BLaER1 treated with 17β-estradiol and CSF1 and Interleukin-3, amounts not matched to agents 10 nM and 100 nM (cell line): ENCODE results near the gene SGMS2.
A peak's percentile ranks its signal among the peaks of the same experiment; 100 is the strongest.

ENCODE experiments used
- H3K27ac ChIP-seq, 11 experiments: shearing (Covaris generic); formaldehyde crosslinking; 2 replicates each; pipeline ENCODE4 v1.8.1; 2022
- H3K27me3 ChIP-seq, 11 experiments: shearing (Covaris generic); formaldehyde crosslinking; 2 replicates each; pipeline ENCODE4 v1.8.1; 2022
- H3K36me3 ChIP-seq, 11 experiments: shearing (Covaris generic); formaldehyde crosslinking; 2 replicates each; pipeline ENCODE4 v1.8.1; 2022
- H3K4me1 ChIP-seq, 10 experiments: shearing (Covaris generic); formaldehyde crosslinking; 2 replicates each; pipeline ENCODE4 v1.8.1; 2022
- H3K4me2 ChIP-seq, 11 experiments: shearing (Covaris generic); formaldehyde crosslinking; 2 replicates each; pipeline ENCODE4 v1.8.1; 2022
- H3K4me3 ChIP-seq, 10 experiments: shearing (Covaris generic); formaldehyde crosslinking; 2 replicates each; pipeline ENCODE4 v1.8.1; 2022
- H3K9ac ChIP-seq, 11 experiments: shearing (Covaris generic); formaldehyde crosslinking; 2 replicates each; pipeline ENCODE4 v1.8.1; 2022
- H3K9me3 ChIP-seq, 11 experiments: shearing (Covaris generic); formaldehyde crosslinking; replicated peaks in 1 of 11; 2 replicates each; pipeline ENCODE4 v1.8.1; 2022
- H4K20me1 ChIP-seq, 11 experiments: shearing (Covaris generic); formaldehyde crosslinking; 2 replicates each; pipeline ENCODE4 v1.8.1; 2022
- Cebpa-rat ChIP-seq, 11 experiments: shearing (Covaris generic); IDR thresholded peaks; 2 replicates each; pipeline ENCODE4 v1.8.1; 2022

Gene SGMS2

DNA sequence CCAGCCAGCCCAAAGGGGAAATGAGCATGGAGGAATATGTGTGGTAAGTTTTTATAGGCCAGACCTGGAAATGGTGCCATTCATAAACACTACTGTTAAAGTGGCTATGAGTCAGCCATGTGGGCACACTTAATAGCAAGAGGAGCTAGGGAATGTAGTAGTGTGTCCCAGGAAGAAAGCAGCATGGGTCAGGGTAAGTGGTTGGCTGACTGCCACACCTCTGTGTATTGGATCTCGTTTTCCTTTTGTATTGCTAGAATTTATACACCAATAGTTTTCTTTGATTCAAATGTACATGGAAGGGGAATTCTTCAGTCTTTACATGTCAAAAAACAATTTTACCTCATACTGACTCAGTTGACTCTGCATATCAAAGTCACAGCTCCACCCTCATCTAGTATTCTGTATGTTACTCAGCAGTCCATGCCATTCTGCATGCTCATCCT is 22.9 kb upstream of the SGMS2 start:
- H3K4me1 ChIP-seq: peaks cover 0 to 26% (median 0%) of the 10 kb centered on the region in 10 experiments; a peak in 5 of 20 replicates
- H3K27ac ChIP-seq: no peak overlapping the region
- no peaks in the 10 kb centered on the region for H3K9me3 ChIP-seq
- no peak overlapping the region for H3K9ac ChIP-seq
- no peaks in the 10 kb centered on the region for H4K20me1 ChIP-seq
- no peaks in the 10 kb centered on the region for H3K27me3 ChIP-seq
- TF ChIP-seq Cebpa-rat (IDR thresholded peaks at IDR 0.05): no peak
- H3K4me2 ChIP-seq: no peak overlapping the region
- H3K4me3 ChIP-seq: no peak overlapping the region
- no peaks in the 10 kb centered on the region for H3K36me3 ChIP-seq

DNA sequence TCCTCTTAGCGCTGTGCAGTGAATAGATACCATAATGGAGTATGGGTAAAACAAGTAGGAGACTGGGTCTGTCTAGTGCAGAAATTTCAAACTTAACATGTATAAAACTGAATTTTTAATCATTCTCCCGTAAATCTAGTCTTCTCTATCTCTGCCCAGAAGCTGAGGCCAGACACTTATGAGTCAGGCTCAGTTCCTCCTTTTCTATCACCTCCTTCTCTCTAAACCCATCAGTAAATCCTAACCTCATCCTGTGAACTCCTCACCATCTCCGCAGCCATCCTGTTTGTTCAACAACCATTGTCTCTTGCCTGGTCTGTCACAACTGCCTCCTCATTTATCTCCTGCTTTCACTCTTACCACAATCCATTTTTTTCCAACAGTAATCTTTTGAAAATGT is 19.8 kb upstream of the SGMS2 start:
- no peaks in the 10 kb centered on the region for H3K36me3 ChIP-seq
- no peaks in the 10 kb centered on the region for H3K9me3 ChIP-seq
- no peak overlapping the region for H3K27ac ChIP-seq
- peaks cover 0 to 23% (median 0%) of the 10 kb centered on the region in 10 experiments; a peak in 5 of 20 replicates for H3K4me1 ChIP-seq
- no peak for TF ChIP-seq Cebpa-rat (IDR thresholded peaks at IDR 0.05)
- H3K27me3 ChIP-seq: no peaks in the 10 kb centered on the region
- H3K4me2 ChIP-seq: peak overlapping the region in 2 of 11 experiments; percentile 32 to 34; a peak in 2 of 22 replicates
- no peak overlapping the region for H3K9ac ChIP-seq
- no peak overlapping the region for H3K4me3 ChIP-seq
- H4K20me1 ChIP-seq: no peaks in the 10 kb centered on the region

DNA sequence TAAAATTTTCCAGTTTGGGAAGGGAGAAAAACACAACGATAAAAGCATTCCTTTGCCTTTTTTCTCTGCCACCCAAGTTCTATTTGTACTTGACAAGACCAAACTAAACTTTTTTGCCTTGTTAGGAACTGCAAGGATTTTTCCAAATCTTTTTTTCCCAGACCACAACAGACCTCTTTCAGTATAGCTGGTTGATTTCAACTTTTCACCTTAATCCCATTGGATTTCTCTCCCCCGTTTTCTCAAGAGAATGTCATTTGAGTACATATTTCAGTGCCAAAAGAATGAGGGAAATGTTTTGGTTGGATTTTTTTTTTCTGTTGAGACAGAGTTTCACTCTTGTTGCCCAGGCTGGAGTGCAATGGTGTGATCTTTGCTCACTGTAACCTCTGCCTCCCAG is 18.5 kb upstream of the SGMS2 start:
- H3K4me1 ChIP-seq: peaks cover 0 to 11% (median 0%) of the 10 kb centered on the region in 10 experiments; a peak in 5 of 20 replicates
- no peaks in the 10 kb centered on the region for H4K20me1 ChIP-seq
- no peak overlapping the region for H3K4me3 ChIP-seq
- H3K36me3 ChIP-seq: no peaks in the 10 kb centered on the region
- no peak overlapping the region for H3K27ac ChIP-seq
- no peak overlapping the region for H3K4me2 ChIP-seq
- TF ChIP-seq Cebpa-rat (IDR thresholded peaks at IDR 0.05): no peak
- no peak overlapping the region for H3K9ac ChIP-seq
- H3K9me3 ChIP-seq: no peaks in the 10 kb centered on the region
- no peaks in the 10 kb centered on the region for H3K27me3 ChIP-seq

DNA sequence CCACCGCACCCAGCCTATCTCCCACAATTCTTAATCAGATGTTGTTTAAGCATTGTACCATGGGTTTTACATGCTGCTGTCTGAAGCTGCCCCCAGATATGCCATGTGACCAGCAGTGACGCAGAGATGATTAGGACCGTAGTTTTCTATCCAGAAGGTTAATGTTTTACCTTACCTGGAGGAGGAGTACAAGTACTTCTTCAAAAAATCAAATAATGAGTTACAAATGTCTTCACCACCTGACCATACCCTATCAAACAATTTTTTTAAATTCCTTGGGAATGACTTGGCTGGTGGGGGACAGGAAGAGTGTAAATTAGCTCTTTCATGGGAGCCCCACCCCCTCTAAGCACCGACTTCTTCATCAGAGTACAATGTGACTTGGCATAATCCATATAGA is 16.2 kb upstream of the SGMS2 start:
- Histone ChIP-seq H3K36me3 (no peaks in the 10 kb centered on the region), H3K4me1 (peaks cover 0 to 10% (median 0%) of the 10 kb centered on the region in 10 experiments; a peak in 4 of 20 replicates), H3K9me3 (no peaks in the 10 kb centered on the region), H3K4me3 (no peak overlapping the region), H4K20me1 (no peaks in the 10 kb centered on the region), H3K27ac (no peak overlapping the region), H3K27me3 (no peaks in the 10 kb centered on the region), H3K9ac (no peak overlapping the region), H3K4me2 (no peak overlapping the region)
- no peak for TF ChIP-seq Cebpa-rat (IDR thresholded peaks at IDR 0.05)

DNA sequence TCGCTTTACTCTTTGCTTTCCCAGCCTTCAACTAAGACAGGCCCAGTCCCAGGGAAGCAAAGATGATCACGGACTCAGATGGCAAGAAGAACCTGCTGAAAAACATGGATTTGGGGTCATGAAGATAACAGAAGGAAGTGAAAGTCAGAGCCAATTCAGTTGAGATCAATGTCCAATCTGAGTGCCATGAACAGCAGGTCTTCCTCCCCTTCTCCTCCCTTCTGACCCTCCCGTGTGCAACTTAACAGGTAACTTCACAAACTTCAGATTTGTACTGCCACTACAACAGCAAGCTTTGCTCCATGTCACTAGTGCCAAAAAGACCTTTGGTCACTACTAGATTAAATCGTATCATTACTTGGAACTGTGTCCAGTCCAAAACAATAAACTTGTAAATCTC is 15.5 kb upstream of the SGMS2 start:
- H3K27ac ChIP-seq: no peak overlapping the region
- no peak for TF ChIP-seq Cebpa-rat (IDR thresholded peaks at IDR 0.05)
- no peak overlapping the region for H3K4me3 ChIP-seq
- no peaks in the 10 kb centered on the region for H3K9me3 ChIP-seq
- H3K4me1 ChIP-seq: peaks cover 0 to 10% (median 0%) of the 10 kb centered on the region in 10 experiments; a peak in 4 of 20 replicates
- no peak overlapping the region for H3K4me2 ChIP-seq
- no peaks in the 10 kb centered on the region for H3K27me3 ChIP-seq
- H4K20me1 ChIP-seq: no peaks in the 10 kb centered on the region
- H3K9ac ChIP-seq: no peak overlapping the region
- H3K36me3 ChIP-seq: no peaks in the 10 kb centered on the region

DNA sequence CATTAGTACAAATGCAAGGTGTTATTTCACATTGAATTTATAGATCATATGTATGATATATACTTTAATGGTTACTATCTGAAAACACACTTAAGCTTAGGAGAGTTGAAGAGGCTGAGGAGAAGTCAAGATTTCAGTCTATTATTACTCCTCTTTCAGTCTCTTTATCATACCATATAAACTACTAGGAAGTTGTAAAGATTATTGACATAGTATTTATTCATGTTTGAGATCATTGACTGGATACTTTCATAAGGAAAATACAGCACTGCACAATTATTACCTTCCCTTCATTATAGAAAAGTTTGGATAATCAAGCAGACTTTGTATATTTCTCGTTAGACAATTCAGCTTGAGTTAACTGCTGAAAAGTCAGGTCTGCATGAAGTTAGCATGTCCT is 10.0 kb upstream of the SGMS2 start:
- no peaks in the 10 kb centered on the region for H4K20me1 ChIP-seq
- H3K4me1 ChIP-seq: peaks cover 0 to 14% (median 4%) of the 10 kb centered on the region in 10 experiments; a peak in 9 of 20 replicates
- H3K9me3 ChIP-seq: no peaks in the 10 kb centered on the region
- H3K9ac ChIP-seq: no peak overlapping the region
- no peak overlapping the region for H3K4me3 ChIP-seq
- no peaks in the 10 kb centered on the region for H3K36me3 ChIP-seq
- H3K27me3 ChIP-seq: no peaks in the 10 kb centered on the region
- no peak overlapping the region for H3K4me2 ChIP-seq
- H3K27ac ChIP-seq: no peak overlapping the region
- TF ChIP-seq Cebpa-rat (IDR thresholded peaks at IDR 0.05): no peak

DNA sequence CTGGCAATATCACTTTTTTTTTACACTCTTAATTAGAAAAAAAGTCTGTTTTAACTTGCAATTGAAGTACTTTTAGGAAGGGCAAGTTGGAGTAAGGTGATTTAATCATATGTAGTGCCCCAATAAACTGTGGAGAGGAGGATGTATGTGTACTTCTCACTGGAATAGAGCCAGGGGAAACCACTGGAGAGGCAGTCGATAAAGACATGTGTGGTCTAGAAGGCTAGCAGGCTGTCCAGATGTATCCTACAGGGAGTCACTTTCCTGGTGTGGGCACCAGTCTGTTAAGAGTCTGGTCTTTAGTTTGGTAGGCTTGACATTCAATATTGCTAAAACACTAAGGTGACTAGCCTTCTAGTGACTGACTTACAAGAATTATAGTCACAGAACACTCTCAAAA is 9.6 kb upstream of the SGMS2 start:
- Histone ChIP-seq H3K4me2 (0 out of 22 replicates have a peak overlapping the region, but pooled peaks of 1 of the 11 experiments have one; percentile 14), H3K9ac (no peak overlapping the region), H4K20me1 (no peaks in the 10 kb centered on the region), H3K36me3 (no peaks in the 10 kb centered on the region), H3K27me3 (no peaks in the 10 kb centered on the region), H3K4me3 (no peak overlapping the region), H3K27ac (no peak overlapping the region), H3K4me1 (peaks cover 0 to 14% (median 4%) of the 10 kb centered on the region in 10 experiments; a peak in 9 of 20 replicates), H3K9me3 (no peaks in the 10 kb centered on the region)
- TF ChIP-seq Cebpa-rat (IDR thresholded peaks at IDR 0.05): no peak

DNA sequence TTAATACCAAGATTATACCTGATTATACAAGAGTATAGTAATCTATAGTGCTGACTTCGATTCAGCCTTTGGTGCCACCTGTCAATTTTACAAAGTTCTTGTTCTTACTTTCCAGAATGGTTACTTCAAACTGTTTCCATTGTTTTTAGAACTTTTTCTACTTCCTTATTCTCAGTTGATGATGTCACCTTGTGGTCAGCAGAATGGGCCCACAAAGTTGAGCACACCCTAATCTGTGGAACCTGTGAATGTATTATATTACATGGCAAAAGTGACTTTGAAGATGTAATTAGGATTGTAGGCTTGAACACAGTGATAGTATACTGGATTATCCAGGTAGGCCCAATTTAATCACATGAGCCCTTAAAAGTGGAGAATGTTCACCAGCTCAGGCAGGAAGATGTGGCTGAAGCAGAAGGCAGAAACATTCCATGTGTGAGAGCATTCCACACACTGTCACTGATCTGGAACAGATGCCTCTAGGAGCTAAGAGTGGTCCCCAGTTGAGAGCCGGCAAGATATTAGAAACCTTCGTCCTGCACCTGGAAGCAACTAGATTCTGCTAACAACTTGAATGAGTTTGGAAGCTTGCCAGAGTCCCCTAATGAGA is 6.3 kb upstream of the SGMS2 start:
- Histone ChIP-seq H3K4me2 (peak overlapping the region in 3 of 11 experiments; percentile 45 to 64 (median 59); a peak in 7 of 22 replicates), H3K9ac (no peak overlapping the region), H4K20me1 (no peaks in the 10 kb centered on the region), H3K4me1 (peaks cover 0 to 14% (median 4%) of the 10 kb centered on the region in 10 experiments; a peak in 9 of 20 replicates), H3K4me3 (no peak overlapping the region), H3K27me3 (no peaks in the 10 kb centered on the region), H3K27ac (no peak overlapping the region), H3K9me3 (no peaks in the 10 kb centered on the region), H3K36me3 (no peaks in the 10 kb centered on the region)
- TF ChIP-seq Cebpa-rat (IDR thresholded peaks at IDR 0.05): no peak

DNA sequence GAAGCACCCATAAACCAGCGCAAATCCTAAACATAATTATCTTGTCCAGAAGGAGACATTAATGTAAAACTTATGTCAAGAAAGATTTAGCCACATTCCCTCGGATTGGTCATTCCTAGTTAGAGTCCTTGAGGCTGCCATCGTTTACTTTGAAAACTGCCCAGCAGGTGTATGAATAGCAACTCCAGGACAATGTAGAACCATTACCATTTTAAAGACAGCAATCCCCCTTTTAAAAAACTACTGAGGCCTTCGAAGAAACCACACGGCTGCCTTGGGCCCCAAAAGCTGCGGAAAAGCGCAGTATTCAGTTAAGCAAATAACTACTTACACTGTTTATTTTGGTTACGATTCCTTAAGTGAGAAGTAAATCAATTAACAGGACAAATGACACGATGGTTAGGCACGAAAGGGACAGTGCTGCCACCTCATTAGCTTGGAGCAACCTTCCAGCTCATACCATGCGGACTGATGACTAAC is 822 bp upstream of the SGMS2 start:
- H3K27ac ChIP-seq: no peak overlapping the region
- H3K4me1 ChIP-seq: peaks cover 0 to 3% (median 0%) of the 10 kb centered on the region in 10 experiments; a peak in 3 of 20 replicates
- H3K9me3 ChIP-seq: peaks cover 8 to 19% (median 13%) of the 10 kb centered on the region in 11 experiments; a peak in 21 of 22 replicates
- no peak for TF ChIP-seq Cebpa-rat (IDR thresholded peaks at IDR 0.05)
- H3K9ac ChIP-seq: no peak overlapping the region
- H3K36me3 ChIP-seq: no peaks in the 10 kb centered on the region
- H3K4me2 ChIP-seq: no peak overlapping the region
- no peaks in the 10 kb centered on the region for H4K20me1 ChIP-seq
- no peak overlapping the region for H3K4me3 ChIP-seq
- no peaks in the 10 kb centered on the region for H3K27me3 ChIP-seq
